Neural cell (in vitro differentiated cells): Measurements from ENCODE around the gene ACAA2. TPM values are rescaled to one million over a fixed set of nuclear protein-coding genes. Genes with fewer than 3 reads are reported as not detected.

Source experiments
- H2AFZ ChIP-seq: fragments of 200-600, 300-800 bp; sonication (generic), shearing (Covaris generic); 2 replicates; pipeline ENCODE4 v1.6.0; 2014; ENCODE audit warnings: low read depth, mild to moderate bottlenecking, antibody characterized with exemption, low read length, moderate library complexity
- H3F3A ChIP-seq: fragments of 200-600 bp; shearing (Covaris generic); 2 replicates; pipeline ENCODE4 v1.6.1; 2016; ENCODE audit warnings: mild to moderate bottlenecking, moderate library complexity, mixed read lengths, antibody characterized with exemption, low read length; ENCODE audit not compliant: insufficient read depth, poor library complexity, severe bottlenecking
- H3K27ac ChIP-seq: fragments of 200-600, 300-800 bp; sonication (generic), shearing (Covaris generic); 2 replicates; pipeline ENCODE4 v1.5.1; 2014; ENCODE audit warnings: mild to moderate bottlenecking, low read length, moderate library complexity
- H3K27me3 ChIP-seq: fragments of 300-800, 200-600 bp; sonication (generic), shearing (Covaris generic); 2 replicates; pipeline ENCODE4 v1.6.0; 2014; ENCODE audit warnings: mild to moderate bottlenecking, low read depth, low read length, moderate library complexity; ENCODE audit not compliant: insufficient read depth
- H3K36me3 ChIP-seq: fragments of 300-800, 200-600 bp; sonication (generic), shearing (Covaris generic); 2 replicates; pipeline ENCODE4 v1.5.1; 2014; ENCODE audit warnings: mild to moderate bottlenecking, antibody characterized with exemption, low read length, moderate library complexity; ENCODE audit not compliant: insufficient read depth
- H3K4me2 ChIP-seq: fragments of 300-800, 200-600 bp; sonication (generic), shearing (Covaris generic); 2 replicates; pipeline ENCODE4 v1.6.0; 2014; ENCODE audit warnings: mild to moderate bottlenecking, low read length
- H3K4me3 ChIP-seq: fragments of 300-800, 200-600 bp; sonication (generic), shearing (Covaris generic); 2 replicates; pipeline ENCODE4 v1.5.1; 2014; ENCODE audit warnings: mild to moderate bottlenecking, low read length, moderate library complexity
- H3K79me2 ChIP-seq: fragments of 200-600 bp; shearing (Covaris generic); replicated peaks from 2 replicates; pipeline ENCODE4 v1.6.0; 2014; ENCODE audit warnings: mild to moderate bottlenecking, low read length, moderate library complexity; ENCODE audit not compliant: insufficient read depth
- H3K9ac ChIP-seq: fragments of 300-800, 200-600 bp; sonication (generic), shearing (Covaris generic); 2 replicates; pipeline ENCODE4 v1.6.1; 2016; ENCODE audit warnings: mild to moderate bottlenecking, low read length, mixed read lengths
- H3K9me2 ChIP-seq: fragments of 200-600 bp; shearing (Covaris generic); 2 replicates; pipeline ENCODE4 v1.6.1; 2016; ENCODE audit warnings: mild to moderate bottlenecking, low read length, mixed read lengths; ENCODE audit not compliant: insufficient read depth
- H3K9me3 ChIP-seq: fragments of 200-600, 300-800 bp; sonication (generic), shearing (Covaris generic); 2 replicates; pipeline ENCODE4 v1.6.1; 2016; ENCODE audit warnings: mild to moderate bottlenecking, mixed run types, low read length, moderate library complexity, mixed read lengths
- H4K20me1 ChIP-seq: fragments of 200-600 bp; shearing (Covaris generic); 2 replicates; pipeline ENCODE4 v1.6.1; 2016; ENCODE audit warnings: mild to moderate bottlenecking, mixed run types; ENCODE audit not compliant: insufficient read depth
- CTCF ChIP-seq: fragments of 450-650 bp; IDR thresholded peaks from 2 replicates; pipeline ENCODE4 v1.5.1; 2014; ENCODE audit warnings: antibody characterized with exemption, mild to moderate bottlenecking, moderate library complexity; ENCODE audit not compliant: poor library complexity, severe bottlenecking
- EP300 ChIP-seq: fragments of 450-650 bp; conservative IDR thresholded peaks from 2 replicates; pipeline ENCODE4 v1.6.1; 2014; ENCODE audit warnings: antibody characterized with exemption, mild to moderate bottlenecking, moderate library complexity; ENCODE audit not compliant: poor library complexity, severe bottlenecking
- EZH2 ChIP-seq: fragments of 200-600, 300-800 bp; shearing (Covaris generic), sonication (generic); IDR thresholded peaks from 2 replicates; pipeline ENCODE4 v1.6.1; 2014; ENCODE audit warnings: antibody characterized with exemption, low read length, borderline replicate concordance, mild to moderate bottlenecking; ENCODE audit not compliant: insufficient read depth, poor library complexity, severe bottlenecking
- MXI1 ChIP-seq: fragments of 450-650 bp; conservative IDR thresholded peaks from 2 replicates; pipeline ENCODE4 v1.6.1; 2014; ENCODE audit warnings: antibody characterized with exemption, mild to moderate bottlenecking; ENCODE audit not compliant: poor library complexity, severe bottlenecking
- POLR2AphosphoS5 ChIP-seq: IDR thresholded peaks from 2 replicates; pipeline ENCODE4 v1.6.1; 2012
- RAD21 ChIP-seq: fragments of 450-650 bp; conservative IDR thresholded peaks from 2 replicates; pipeline ENCODE4 v1.6.1; 2014; ENCODE audit warnings: antibody characterized with exemption, mild to moderate bottlenecking, moderate library complexity
- REST ChIP-seq: IDR thresholded peaks from 2 replicates; pipeline ENCODE4 v1.6.1; 2012; ENCODE audit warnings: borderline replicate concordance
- SMC3 ChIP-seq: fragments of 450-650 bp; conservative IDR thresholded peaks from 2 replicates; pipeline ENCODE4 v1.6.1; 2014; ENCODE audit warnings: antibody characterized with exemption, mild to moderate bottlenecking, moderate library complexity; ENCODE audit not compliant: poor library complexity
- TAF1 ChIP-seq: IDR thresholded peaks from 2 replicates; pipeline ENCODE4 v1.6.1; 2012; ENCODE audit warnings: low read depth
- polyA plus RNA-seq: library from polyadenylated mRNA; depleted of rRNA; stranded (reverse); fragments of >200 nt; gene quantifications from 2 replicates; pipeline ENCODE4 v1.2.3, GENCODE V29; 2014

The ACAA2 gene
- polyA plus RNA-seq, 1 donor from 2014 or later, result 6.3 TPM

- Histone ChIP-seq H3K36me3 (no peaks in the 10 kb centered on the region), H3K9ac (no peak overlapping the region), H3K4me3 (no peak overlapping the region), H3K4me2 (no peak overlapping the region), H3K27ac (no peak overlapping the region), H3K79me2 (no peaks in the 10 kb centered on the region), H2AFZ (no peak overlapping the region), H4K20me1 (no peaks in the 10 kb centered on the region), H3K27me3 (no peaks in the 10 kb centered on the region), H3K9me3 (no peaks in the 10 kb centered on the region), H3K9me2 (no peaks in the 10 kb centered on the region), H3F3A (no peaks in the 10 kb centered on the region)
- TF ChIP-seq EZH2 (no peak), RAD21 (no peak), TAF1 (no peak), REST (no peak), EP300 (no peak), POLR2AphosphoS5 (no peak)
Observed at GRCh38 chr18:49857708-49858107, 44.4 kb upstream of the ACAA2 start.

GRCh38 chr18:49856496-49856895 is 43.2 kb upstream of the ACAA2 start:
- Histone ChIP-seq H3K36me3 (no peaks in the 10 kb centered on the region), H3K4me2 (no peak overlapping the region), H3K9ac (no peak overlapping the region), H3F3A (no peaks in the 10 kb centered on the region), H3K4me3 (no peak overlapping the region), H3K9me2 (no peaks in the 10 kb centered on the region), H3K27me3 (no peaks in the 10 kb centered on the region), H3K27ac (no peak overlapping the region), H3K9me3 (no peaks in the 10 kb centered on the region), H3K79me2 (no peaks in the 10 kb centered on the region), H4K20me1 (no peaks in the 10 kb centered on the region), H2AFZ (no peak overlapping the region)
- TF ChIP-seq REST, result no peak
- no peak for TF ChIP-seq EP300
- TF ChIP-seq SMC3, result no peak
- TF ChIP-seq CTCF, result no peak
- TF ChIP-seq MXI1, result no peak
- TF ChIP-seq POLR2AphosphoS5, result no peak
- no peak for TF ChIP-seq EZH2
- TF ChIP-seq TAF1, result no peak
- TF ChIP-seq RAD21, result no peak
